ENCODE measurements around the gene MACROH2A2. TPM values are rescaled to one million over a fixed set of nuclear protein-coding genes. Genes with fewer than 3 reads are reported as not detected.

MACROH2A2 gene
- total and polyA plus RNA-seq, 2 of the 13 experiments (the other 11 are each of a cell fraction or from before 2014, with no cell fraction given): 9.8 to 43.1 TPM

GRCh38 chr10:70090951-70091350, 38.3 kb downstream of the MACROH2A2 start (continued):
- no peak for TF ChIP-seq U2AF1 (optimal IDR thresholded peaks at IDR 0.05; ENCODE audit: low read depth, low read length)
- TF ChIP-seq FOXP1 (IDR thresholded peaks at IDR 0.05): 0 out of 2 replicates have a peak, but pooled peaks have one; percentile 46
- TF ChIP-seq FOXP1 (CRISPR knock-in tag; IDR thresholded peaks at IDR 0.05): peak; percentile 66
- TF ChIP-seq GATAD2A (CRISPR knock-in tag; IDR thresholded peaks at IDR 0.05): peak; percentile 88
- no peak for TF ChIP-seq MZF1 (CRISPR knock-in tag; IDR thresholded peaks at IDR 0.05; ENCODE audit: borderline replicate concordance)
- TF ChIP-seq MYNN (CRISPR knock-in tag; IDR thresholded peaks at IDR 0.05; ENCODE audit: low read depth): no peak
- no peak for TF ChIP-seq ZSCAN5A (CRISPR knock-in tag; IDR thresholded peaks at IDR 0.05; ENCODE audit: borderline replicate concordance)
- TF ChIP-seq MYPOP (CRISPR knock-in tag; IDR thresholded peaks at IDR 0.05): no peak
- no peak for TF ChIP-seq ZNF430 (CRISPR knock-in tag; IDR thresholded peaks at IDR 0.05)
- TF ChIP-seq NRL (CRISPR knock-in tag; IDR thresholded peaks at IDR 0.05; ENCODE audit: borderline replicate concordance): no peak
- TF ChIP-seq EHMT2 (IDR thresholded peaks at IDR 0.05; ENCODE audit: borderline replicate concordance, low read depth, low read length): no peak
- no peak for TF ChIP-seq ZFP36L1 (CRISPR knock-in tag; IDR thresholded peaks at IDR 0.05)
- TF ChIP-seq PTBP1 (IDR thresholded peaks at IDR 0.05; ENCODE audit: low read depth, low read length, poor library complexity, severe bottlenecking): no peak
- peak; percentile 91 for TF ChIP-seq ARID5B (CRISPR knock-in tag; IDR thresholded peaks at IDR 0.05)
- TF ChIP-seq THAP8 (CRISPR knock-in tag; IDR thresholded peaks at IDR 0.05; ENCODE audit: borderline replicate concordance): no peak
- TF ChIP-seq ZNF296 (CRISPR knock-in tag; conservative IDR thresholded peaks at IDR 0.05): no peak
- no peak for TF ChIP-seq ZBTB4 (CRISPR knock-in tag; IDR thresholded peaks at IDR 0.05; ENCODE audit: borderline replicate concordance)
- no peak for TF ChIP-seq TRAFD1 (CRISPR knock-in tag; IDR thresholded peaks at IDR 0.05; ENCODE audit: borderline replicate concordance)
